ENCODE results near the gene CTXN1. TPM values are rescaled to one million over a fixed set of nuclear protein-coding genes. Genes with fewer than 3 reads are reported as not detected.

Gene CTXN1
- total and polyA plus RNA-seq, 2 donors (not counting 1 experiment from before 2014, with no cell fraction given), result 0.66 to 0.85 TPM

GRCh38 chr19:7900401-7900870 lies 25.5 kb downstream of the CTXN1 start:
- Histone ChIP-seq H2AFZ (ENCODE audit: low read length) (no peak overlapping the region), H3K9ac (ENCODE audit: insufficient read depth, low read length) (no peak overlapping the region), H3K4me3 (replicated peaks in 1 of 4; ENCODE audit: control extremely low read depth in 1 of 4, insufficient read depth in 1 of 4, low read depth in 3 of 4, low read length in 4 of 4) (no peak overlapping the region), H4K20me1 (ENCODE audit: control insufficient read depth, extremely low read depth, insufficient read depth, low read length) (no peaks in the 10 kb centered on the region), H3K4me1 (ENCODE audit: control insufficient read depth, extremely low read depth, insufficient read depth, low read length) (peaks cover 6% of the 10 kb centered on the region), H3K9me3 (ENCODE audit: control insufficient read depth, insufficient read depth, low read depth, low read length) (no peaks in the 10 kb centered on the region), H3K79me2 (ENCODE audit: control insufficient read depth, insufficient read depth, low read length) (peaks cover 14% of the 10 kb centered on the region), H3K27me3 (ENCODE audit: control insufficient read depth, insufficient read depth, low read length) (no peaks in the 10 kb centered on the region), H3K36me3 (ENCODE audit: control insufficient read depth, insufficient read depth, low read length) (peaks cover 2% of the 10 kb centered on the region), H3K4me2 (ENCODE audit: extremely low read depth, insufficient read depth, low read length) (no peak overlapping the region), H3K27ac (ENCODE audit: insufficient read depth, low read length) (no peak overlapping the region)
- TF ChIP-seq, protein P1, sequence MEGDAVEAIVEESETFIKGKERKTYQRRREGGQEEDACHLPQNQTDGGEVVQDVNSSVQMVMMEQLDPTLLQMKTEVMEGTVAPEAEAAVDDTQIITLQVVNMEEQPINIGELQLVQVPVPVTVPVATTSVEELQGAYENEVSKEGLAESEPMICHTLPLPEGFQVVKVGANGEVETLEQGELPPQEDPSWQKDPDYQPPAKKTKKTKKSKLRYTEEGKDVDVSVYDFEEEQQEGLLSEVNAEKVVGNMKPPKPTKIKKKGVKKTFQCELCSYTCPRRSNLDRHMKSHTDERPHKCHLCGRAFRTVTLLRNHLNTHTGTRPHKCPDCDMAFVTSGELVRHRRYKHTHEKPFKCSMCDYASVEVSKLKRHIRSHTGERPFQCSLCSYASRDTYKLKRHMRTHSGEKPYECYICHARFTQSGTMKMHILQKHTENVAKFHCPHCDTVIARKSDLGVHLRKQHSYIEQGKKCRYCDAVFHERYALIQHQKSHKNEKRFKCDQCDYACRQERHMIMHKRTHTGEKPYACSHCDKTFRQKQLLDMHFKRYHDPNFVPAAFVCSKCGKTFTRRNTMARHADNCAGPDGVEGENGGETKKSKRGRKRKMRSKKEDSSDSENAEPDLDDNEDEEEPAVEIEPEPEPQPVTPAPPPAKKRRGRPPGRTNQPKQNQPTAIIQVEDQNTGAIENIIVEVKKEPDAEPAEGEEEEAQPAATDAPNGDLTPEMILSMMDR (conservative IDR thresholded peaks at IDR 0.05 in 1 of 2, IDR thresholded peaks at IDR 0.05 in 1 of 2; ENCODE audit: low read depth in 1 of 2, low read length in 2 of 2), result no peak
- TF ChIP-seq EZH2 (IDR thresholded peaks at IDR 0.05; ENCODE audit: low read length, missing control alignments), result no peak
- no peak for DNase-seq (ENCODE audit: low read depth in 2 of 2)

DNA sequence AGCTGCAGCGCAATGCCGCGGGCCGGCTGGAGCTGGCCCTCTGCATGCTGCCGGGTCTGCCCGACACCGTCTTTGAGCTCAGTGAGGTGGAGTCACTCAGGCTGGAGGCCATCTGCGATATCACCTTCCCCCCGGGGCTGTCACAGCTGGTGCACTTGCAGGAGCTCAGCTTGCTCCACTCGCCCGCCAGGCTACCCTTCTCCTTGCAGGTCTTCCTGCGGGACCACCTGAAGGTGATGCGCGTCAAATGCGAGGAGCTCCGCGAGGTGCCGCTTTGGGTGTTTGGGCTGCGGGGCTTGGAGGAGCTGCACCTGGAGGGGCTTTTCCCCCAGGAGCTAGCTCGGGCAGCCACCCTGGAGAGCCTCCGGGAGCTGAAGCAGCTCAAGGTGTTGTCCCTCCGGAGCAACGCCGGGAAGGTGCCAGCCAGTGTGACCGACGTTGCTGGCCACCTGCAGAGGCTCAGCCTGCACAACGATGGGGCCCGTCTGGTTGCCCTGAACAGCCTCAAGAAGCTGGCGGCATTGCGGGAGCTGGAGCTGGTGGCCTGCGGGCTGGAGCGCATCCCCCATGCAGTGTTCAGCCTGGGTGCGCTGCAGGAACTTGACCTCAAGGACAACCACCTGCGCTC lies 26.1 kb downstream of the CTXN1 start:
- no peak for DNase-seq (ENCODE audit: low read depth in 2 of 2)
- Histone ChIP-seq H3K4me2 (ENCODE audit: extremely low read depth, insufficient read depth, low read length) (no peak overlapping the region), H3K9me3 (ENCODE audit: control insufficient read depth, insufficient read depth, low read depth, low read length) (no peaks in the 10 kb centered on the region), H3K4me3 (replicated peaks in 1 of 4; ENCODE audit: control extremely low read depth in 1 of 4, insufficient read depth in 1 of 4, low read depth in 3 of 4, low read length in 4 of 4) (no peak overlapping the region), H3K9ac (ENCODE audit: insufficient read depth, low read length) (no peak overlapping the region), H3K27me3 (ENCODE audit: control insufficient read depth, insufficient read depth, low read length) (no peaks in the 10 kb centered on the region), H3K4me1 (ENCODE audit: control insufficient read depth, extremely low read depth, insufficient read depth, low read length) (peaks cover 3% of the 10 kb centered on the region), H3K36me3 (ENCODE audit: control insufficient read depth, insufficient read depth, low read length) (peaks cover 2% of the 10 kb centered on the region), H3K27ac (ENCODE audit: insufficient read depth, low read length) (no peak overlapping the region), H3K79me2 (ENCODE audit: control insufficient read depth, insufficient read depth, low read length) (peaks cover 9% of the 10 kb centered on the region), H2AFZ (ENCODE audit: low read length) (no peak overlapping the region), H4K20me1 (ENCODE audit: control insufficient read depth, extremely low read depth, insufficient read depth, low read length) (no peaks in the 10 kb centered on the region)
- TF ChIP-seq, protein P1 (conservative IDR thresholded peaks at IDR 0.05 in 1 of 2, IDR thresholded peaks at IDR 0.05 in 1 of 2; ENCODE audit: low read depth in 1 of 2, low read length in 2 of 2), result no peak
- TF ChIP-seq EZH2 (IDR thresholded peaks at IDR 0.05; ENCODE audit: low read length, missing control alignments), result no peak

DNA sequence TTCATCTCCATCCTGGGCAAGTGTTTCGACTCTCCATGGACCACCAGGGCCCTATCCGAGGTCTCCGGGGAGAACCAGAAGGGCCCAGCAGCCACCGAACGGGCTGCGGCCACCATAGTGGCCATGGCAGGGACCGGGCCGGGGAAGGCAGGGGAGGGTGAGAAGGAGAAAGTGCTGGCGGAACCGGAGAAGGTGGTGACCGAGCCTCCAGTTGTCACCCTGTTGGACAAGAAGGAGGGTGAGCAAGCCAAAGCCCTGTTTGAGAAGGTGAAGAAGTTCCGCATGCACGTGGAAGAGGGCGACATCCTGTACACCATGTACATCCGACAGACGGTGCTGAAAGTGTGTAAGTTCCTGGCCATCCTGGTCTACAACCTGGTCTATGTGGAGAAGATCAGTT lies 27.0 kb downstream of the CTXN1 start:
- Histone ChIP-seq H3K9ac (ENCODE audit: insufficient read depth, low read length) (no peak overlapping the region), H3K27ac (ENCODE audit: insufficient read depth, low read length) (no peak overlapping the region), H3K4me2 (ENCODE audit: extremely low read depth, insufficient read depth, low read length) (no peak overlapping the region), H4K20me1 (ENCODE audit: control insufficient read depth, extremely low read depth, insufficient read depth, low read length) (no peaks in the 10 kb centered on the region), H3K4me3 (replicated peaks in 1 of 4; ENCODE audit: control extremely low read depth in 1 of 4, insufficient read depth in 1 of 4, low read depth in 3 of 4, low read length in 4 of 4) (no peak overlapping the region), H3K36me3 (ENCODE audit: control insufficient read depth, insufficient read depth, low read length) (peaks cover 2% of the 10 kb centered on the region), H3K9me3 (ENCODE audit: control insufficient read depth, insufficient read depth, low read depth, low read length) (no peaks in the 10 kb centered on the region), H3K4me1 (ENCODE audit: control insufficient read depth, extremely low read depth, insufficient read depth, low read length) (no peaks in the 10 kb centered on the region), H3K27me3 (ENCODE audit: control insufficient read depth, insufficient read depth, low read length) (no peaks in the 10 kb centered on the region), H3K79me2 (ENCODE audit: control insufficient read depth, insufficient read depth, low read length) (no peaks in the 10 kb centered on the region), H2AFZ (ENCODE audit: low read length) (no peak overlapping the region)
- DNase-seq (ENCODE audit: low read depth in 2 of 2), result no peak
- TF ChIP-seq EZH2 (IDR thresholded peaks at IDR 0.05; ENCODE audit: low read length, missing control alignments), result no peak
- TF ChIP-seq, protein P1 (conservative IDR thresholded peaks at IDR 0.05 in 1 of 2, IDR thresholded peaks at IDR 0.05 in 1 of 2; ENCODE audit: low read depth in 1 of 2, low read length in 2 of 2), result no peak
